IMR-90 (cell line): ENCODE data around the gene MLX. TPM values are rescaled to one million over a fixed set of nuclear protein-coding genes. Genes with fewer than 3 reads are reported as not detected.

Experiments
- ATAC-seq: fragments of 200-7000 bp; cut with Tn5 transposase; 2 replicates; pipeline ENCODE4 v1.9.1; 2020; ENCODE audit warnings: low read depth, mild to moderate bottlenecking, moderate library complexity
- BruUV-seq: library from RNA; stranded (reverse); fragments of 400-500 nt; replicated peaks from 2 replicates; lab custom pipeline; 2021; lab: Mats Ljungman, UMichigan
- CTCF ChIA-PET: fragments of 300-600 bp; formaldehyde crosslinking; extraction: SDS; loops from one replicate; lab custom pipeline; 2021; ENCODE audit warnings: antibody characterized with exemption; lab: Yijun Ruan, JAX
- POLR2A ChIA-PET: fragments of 300-600 bp; sonication (Branson Sonifier 250); formaldehyde crosslinking; loops from one replicate; lab custom pipeline; 2022; ENCODE audit warnings: antibody characterized with exemption; ENCODE audit not compliant: unreplicated experiment; lab: Charles Lee
- DNase-seq: peaks from one replicate; pipeline ENCODE4 v3.0.0; 2013
- H2AFZ ChIP-seq: replicated peaks from 2 replicates; pipeline ENCODE3; 2013; ENCODE audit warnings: low read length, mild to moderate bottlenecking; ENCODE audit not compliant: poor library complexity
- H2AK5ac ChIP-seq: 2 replicates; pipeline ENCODE4 v1.6.1; 2013; ENCODE audit warnings: low read depth, low read length, inconsistent platforms
- H2AK9ac ChIP-seq: replicated peaks from 2 replicates; pipeline ENCODE3; 2013; ENCODE audit warnings: mild to moderate bottlenecking, low read depth, low read length, moderate library complexity; ENCODE audit not compliant: poor library complexity
- H2BK120ac ChIP-seq: 2 replicates; pipeline ENCODE4 v1.6.1; 2013; ENCODE audit warnings: low read depth, low read length, inconsistent platforms
- H2BK15ac ChIP-seq: 3 replicates; pipeline ENCODE4 v1.6.1; 2013; ENCODE audit warnings: low read depth, low read length, inconsistent platforms
- H2BK20ac ChIP-seq: 2 replicates; pipeline ENCODE4 v1.6.1; 2013; ENCODE audit warnings: low read depth, mild to moderate bottlenecking, inconsistent platforms, low read length, moderate library complexity
- H2BK5ac ChIP-seq: 2 replicates; pipeline ENCODE4 v1.6.1; 2013; ENCODE audit warnings: mild to moderate bottlenecking, low read depth, low read length, inconsistent platforms; ENCODE audit not compliant: poor library complexity, severe bottlenecking
- H3K14ac ChIP-seq: replicated peaks from 2 replicates; pipeline ENCODE4 v1.6.1; 2013; ENCODE audit warnings: low read depth, low read length, inconsistent platforms
- H3K18ac ChIP-seq: 2 replicates; pipeline ENCODE4 v1.6.1; 2013; ENCODE audit warnings: low read depth, low read length, control low read depth
- H3K23ac ChIP-seq: 2 replicates; pipeline ENCODE4 v1.6.1; 2013; ENCODE audit warnings: low read depth, low read length, inconsistent platforms
- H3K27ac ChIP-seq: 2 replicates; pipeline ENCODE4 v1.5.1; 2013; ENCODE audit warnings: mild to moderate bottlenecking, control low read depth, low read length; ENCODE audit not compliant: insufficient read depth
- H3K27me3 ChIP-seq: 2 replicates; pipeline ENCODE4 v1.6.1; 2013; ENCODE audit warnings: low read length; ENCODE audit not compliant: control insufficient read depth, insufficient read depth
- H3K36me3 ChIP-seq: 2 replicates; pipeline ENCODE4 v1.6.1; 2013; ENCODE audit warnings: low read length, mixed read lengths; ENCODE audit not compliant: control insufficient read depth, insufficient read depth
- H3K4ac ChIP-seq: 2 replicates; pipeline ENCODE4 v1.6.1; 2013; ENCODE audit warnings: low read depth, low read length, inconsistent platforms
- H3K4me1 ChIP-seq: 2 replicates; pipeline ENCODE4 v1.6.1; 2013; ENCODE audit warnings: low read length, mixed read lengths; ENCODE audit not compliant: control insufficient read depth, insufficient read depth
- H3K4me2 ChIP-seq: 2 replicates; pipeline ENCODE4 v1.6.1; 2013; ENCODE audit warnings: low read depth, mild to moderate bottlenecking, control low read depth, low read length, moderate library complexity
- H3K4me3 ChIP-seq: 2 replicates; pipeline ENCODE4 v1.5.1; 2013; ENCODE audit warnings: low read depth, mild to moderate bottlenecking, control low read depth, low read length, moderate library complexity; ENCODE audit not compliant: insufficient read depth
- H3K56ac ChIP-seq: 2 replicates; pipeline ENCODE4 v1.6.1; 2013; ENCODE audit warnings: low read length, inconsistent platforms; ENCODE audit not compliant: insufficient read depth; ENCODE audit errors: extremely low read depth
- H3K79me1 ChIP-seq, 2 experiments: 2 replicates each; pipeline ENCODE4 v1.6.1; 2013; ENCODE audit warnings: low read length in 2 of 2, inconsistent platforms in 1 of 2, low read depth in 1 of 2
- H3K9ac ChIP-seq: 2 replicates; pipeline ENCODE4 v1.6.1; 2013; ENCODE audit warnings: low read depth, low read length, control low read depth
- H3K9me1 ChIP-seq: 2 replicates; pipeline ENCODE4 v1.6.1; 2013; ENCODE audit warnings: low read length, inconsistent platforms; ENCODE audit not compliant: insufficient read depth
- H3K9me3 ChIP-seq: 2 replicates; pipeline ENCODE4 v1.6.1; 2013; ENCODE audit warnings: low read length; ENCODE audit not compliant: control insufficient read depth, insufficient read depth
- H4K20me1 ChIP-seq: 2 replicates; pipeline ENCODE4 v1.6.1; 2013; ENCODE audit warnings: low read length, inconsistent platforms; ENCODE audit not compliant: insufficient read depth
- H4K5ac ChIP-seq: 2 replicates; pipeline ENCODE4 v1.6.1; 2013; ENCODE audit warnings: mild to moderate bottlenecking, low read depth, low read length, control low read depth
- H4K8ac ChIP-seq, 2 experiments: 2 replicates each; pipeline ENCODE4 v1.6.1; 2013; ENCODE audit warnings: low read depth in 2 of 2, low read length in 2 of 2, control low read depth in 1 of 2, inconsistent platforms in 1 of 2
- H4K91ac ChIP-seq: 2 replicates; pipeline ENCODE4 v1.6.1; 2013; ENCODE audit warnings: low read depth, low read length, inconsistent platforms; ENCODE audit not compliant: insufficient read depth
- BHLHE40 ChIP-seq: fragments of 150-350 bp; IDR thresholded peaks from 2 replicates; pipeline ENCODE4 v1.6.1; 2016; ENCODE audit warnings: mild to moderate bottlenecking, low read depth, low read length
- CEBPB ChIP-seq: IDR thresholded peaks from 2 replicates; pipeline ENCODE4 v1.6.1; 2012; ENCODE audit warnings: low read depth, low read length, improper control_type of control experiment
- CHD1 ChIP-seq: IDR thresholded peaks from 2 replicates; pipeline ENCODE4 v1.6.1; 2012; ENCODE audit warnings: low read depth, low read length, improper control_type of control experiment
- CTCF ChIP-seq: conservative IDR thresholded peaks from 2 replicates; pipeline ENCODE4 v1.5.1; 2012; ENCODE audit warnings: mild to moderate bottlenecking, low read depth, low read length, improper control_type of control experiment
- FOS ChIP-seq: fragments of 150-350 bp; IDR thresholded peaks from 2 replicates; pipeline ENCODE4 v1.6.1; 2016; ENCODE audit warnings: low read depth, low read length
- MAFK ChIP-seq: IDR thresholded peaks from 2 replicates; pipeline ENCODE4 v1.6.1; 2012; ENCODE audit warnings: low read depth, low read length, improper control_type of control experiment
- MAZ ChIP-seq: IDR thresholded peaks from 2 replicates; pipeline ENCODE4 v1.6.1; 2012; ENCODE audit warnings: low read depth, mild to moderate bottlenecking, low read length, improper control_type of control experiment, moderate library complexity, borderline replicate concordance
- MXI1 ChIP-seq: IDR thresholded peaks from 2 replicates; pipeline ENCODE4 v1.6.1; 2012; ENCODE audit warnings: low read depth, mild to moderate bottlenecking, low read length, moderate library complexity, borderline replicate concordance
- NFE2L2 ChIP-seq: fragments of 150-350 bp; IDR thresholded peaks from 2 replicates; pipeline ENCODE4 v1.6.1; 2016; ENCODE audit warnings: low read depth, mild to moderate bottlenecking, low read length
- POLR2A ChIP-seq: IDR thresholded peaks from 2 replicates; pipeline ENCODE4 v1.6.1; 2012; ENCODE audit warnings: mild to moderate bottlenecking, low read depth, low read length
- RAD21 ChIP-seq: IDR thresholded peaks from 2 replicates; pipeline ENCODE4 v1.6.1; 2012; ENCODE audit warnings: low read length, improper control_type of control experiment
- RCOR1 ChIP-seq: IDR thresholded peaks from 2 replicates; pipeline ENCODE4 v1.6.1; 2012; ENCODE audit warnings: mild to moderate bottlenecking, low read length, improper control_type of control experiment; ENCODE audit not compliant: insufficient replicate concordance
- RFX5 ChIP-seq: IDR thresholded peaks from 2 replicates; pipeline ENCODE4 v1.8.0; 2012; ENCODE audit warnings: low read depth, mild to moderate bottlenecking, low read length, moderate library complexity
- SMC3 ChIP-seq: fragments of 150-350 bp; IDR thresholded peaks from 2 replicates; pipeline ENCODE4 v1.6.1; 2016; ENCODE audit warnings: low read depth, mild to moderate bottlenecking, antibody characterized with exemption, low read length, moderate library complexity
- USF2 ChIP-seq: fragments of 150-350 bp; IDR thresholded peaks from 2 replicates; pipeline ENCODE4 v1.6.1; 2017; ENCODE audit warnings: mild to moderate bottlenecking, antibody characterized with exemption, low read length, low read depth
- WGBS, 2 experiments: methylation state at CpG; one replicate each; pipeline versions ENCODE4 v1.1.5 to v1.1.7; 2013; ENCODE audit warnings: missing lambda C conversion rate in 2 of 2; ENCODE audit not compliant: insufficient read length in 1 of 2; ENCODE audit errors: extremely low coverage in 2 of 2; 5-methylcytosine and 5-hydroxymethylcytosine counted together
- dilution Hi-C: fragments of 300-500 bp; cut with HindIII; formaldehyde crosslinking; loops from one replicate; pipeline ENCODE4 v1.14.3; 2018; ENCODE audit warnings: low sequenced_read_pairs; ENCODE audit not compliant: unreplicated experiment
- in situ Hi-C: fragments of 300-500 bp; cut with MboI; formaldehyde crosslinking; loops from 3 replicates; pipeline ENCODE4 v1.14.3; 2019; ENCODE audit warnings: low sequenced_read_pairs, inconsistent platforms, mixed read lengths
- intact Hi-C: fragments of 100-400 bp; cut with micrococcal nuclease; formaldehyde crosslinking; loops from 2 replicates; pipeline ENCODE4 v1.10.0; 2022
- polyA plus RNA-seq, 3 experiments: library from polyadenylated mRNA; depleted of rRNA; stranded (reverse); fragments of >200 nt; gene quantifications; 2 replicates each; pipeline ENCODE4 v1.2.3, GENCODE V29; 2012; ENCODE audit warnings: low replicate concordance in 1 of 3
- total RNA-seq: library from RNA; depleted of rRNA; stranded (reverse); fragments of >200 nt; gene quantifications from 2 replicates; pipeline ENCODE4 v1.2.3, GENCODE V29; 2012

Gene MLX
- total and polyA plus RNA-seq, 2 of the 4 experiments (the other 2 are of a cell fraction), result 37.8 to 45.6 TPM

GRCh38 chr17:42521666-42522262, 45.1 kb upstream of the MLX start:
- in situ Hi-C loops (loop anchor here (5.0 to 10.0 kb wide), 2 partner anchors 199 to 297 kb away; no protein-coding TSS in a partner anchor), dilution Hi-C loops (no loop called here), intact Hi-C loops (loop anchor here (2.0 to 10.0 kb wide), 2 partner anchors 99 to 387 kb away; partner anchors contain the start of gene CAVIN1)
- DNase-seq (no peak), ATAC-seq (no peak)
- H3K36me3 ChIP-seq, result peaks cover 2% of the 10 kb centered on the region; the same call in 1 of the 2 replicates
- peak overlapping the region; percentile 100 for H3K4ac ChIP-seq
- H3K9me1 ChIP-seq, result peaks cover 34% of the 10 kb centered on the region
- peak overlapping the region; percentile 100 for H2AK5ac ChIP-seq
- H3K4me3 ChIP-seq, result no peak overlapping the region
- H4K8ac ChIP-seq, result peak overlapping the region; percentile 99 to 100
- H2AK9ac ChIP-seq, result peak overlapping the region; percentile 100
- peak overlapping the region; percentile 99 for H2BK5ac ChIP-seq
- H3K9me3 ChIP-seq, result no peaks in the 10 kb centered on the region
- peak overlapping the region; percentile 99 for H3K14ac ChIP-seq
- H3K27ac ChIP-seq, result peak overlapping the region; percentile 99
- H3K27me3 ChIP-seq, result no peaks in the 10 kb centered on the region
- peaks cover 54% of the 10 kb centered on the region for H3K4me1 ChIP-seq
- peak overlapping the region; percentile 98 for H3K56ac ChIP-seq
- H3K9ac ChIP-seq, result peak overlapping the region; percentile 83
- H3K79me1 ChIP-seq, result peaks cover 9 to 51% of the 10 kb centered on the region in 2 experiments; a peak in 3 of 4 replicates
- peak overlapping the region; percentile 12 for H2AFZ ChIP-seq
- POLR2A ChIA-PET, result no interaction called here
- 55% methylated on average over 3 of the region's 11 CpGs; no CpG with 5 or more reads in 1 of the 2 experiments for WGBS, 2 experiments
- no peak overlapping the region; the same call in 1 of the 2 replicates for H3K4me2 ChIP-seq
- CTCF ChIA-PET, result no interaction called here
- peak overlapping the region; percentile 97 for H3K18ac ChIP-seq
- BruUV-seq, result no TSS peak
- H4K5ac ChIP-seq, result peak overlapping the region; percentile 81
- peak overlapping the region; percentile 99 for H3K23ac ChIP-seq
- H4K91ac ChIP-seq, result peak overlapping the region; percentile 100
- H2BK120ac ChIP-seq, result peak overlapping the region; percentile 100
- H4K20me1 ChIP-seq, result no peaks in the 10 kb centered on the region; the same call in 1 of the 2 replicates
- H2BK15ac ChIP-seq, result peak overlapping the region; percentile 100
- H2BK20ac ChIP-seq, result peak overlapping the region; percentile 98
- TF ChIP-seq BHLHE40 (no peak), RFX5 (no peak), FOS (no peak), POLR2A (no peak), MXI1 (no peak), RCOR1 (no peak), CEBPB (no peak), RAD21 (no peak), CHD1 (no peak), MAFK (no peak), CTCF (no peak), USF2 (no peak), SMC3 (no peak), MAZ (no peak), NFE2L2 (no peak)
